SU-DHL-6 (cell line): ENCODE results near the gene TMEM143.

Experiments used
- H2AFZ ChIP-seq: fragments of 200-600 bp; sonication (generic); 2 replicates; pipeline ENCODE4 v1.6.1; 2014; ENCODE audit warnings: low read depth, mild to moderate bottlenecking, moderate library complexity, mixed read lengths, antibody characterized with exemption, low read length; ENCODE audit not compliant: severe bottlenecking
- H3F3A ChIP-seq: fragments of 200-600 bp; shearing (Covaris generic); 2 replicates; pipeline ENCODE4 v1.6.0; 2016; ENCODE audit warnings: antibody characterized with exemption, mild to moderate bottlenecking; ENCODE audit not compliant: insufficient read depth
- H3K27ac ChIP-seq: fragments of 200-600 bp; sonication (generic); 2 replicates; pipeline ENCODE4 v1.5.1; 2016; ENCODE audit warnings: low read depth, mild to moderate bottlenecking, low read length, moderate library complexity, mixed read lengths
- H3K27me3 ChIP-seq: fragments of 200-600 bp; sonication (generic), shearing (Covaris generic); 2 replicates; pipeline ENCODE4 v1.6.0; 2014; ENCODE audit warnings: mild to moderate bottlenecking, low read length
- H3K36me3 ChIP-seq: fragments of 200-600 bp; sonication (generic); 2 replicates; pipeline ENCODE4 v1.6.1; 2014; ENCODE audit warnings: mild to moderate bottlenecking, low read length, mixed read lengths
- H3K4me2 ChIP-seq: fragments of 300-600, 200-600 bp; shearing (Covaris generic), sonication (generic); 2 replicates; pipeline ENCODE4 v1.6.0; 2014; ENCODE audit warnings: low read length, low read depth, mild to moderate bottlenecking; ENCODE audit not compliant: poor library complexity, severe bottlenecking
- H3K4me3 ChIP-seq: fragments of 200-600 bp; sonication (generic); 2 replicates; pipeline ENCODE4 v1.5.1; 2014; ENCODE audit warnings: antibody characterized with exemption, low read length, mild to moderate bottlenecking, mixed read lengths; ENCODE audit not compliant: insufficient read depth, poor library complexity, severe bottlenecking
- H3K79me2 ChIP-seq: fragments of 200-600 bp; sonication (generic); 2 replicates; pipeline ENCODE4 v1.6.1; 2014; ENCODE audit warnings: mild to moderate bottlenecking, low read length, moderate library complexity; ENCODE audit not compliant: insufficient read depth
- H3K9ac ChIP-seq: fragments of 200-600 bp; sonication (generic); 2 replicates; pipeline ENCODE4 v1.7.0; 2014; ENCODE audit warnings: mild to moderate bottlenecking, low read length
- H3K9me2 ChIP-seq: fragments of 200-600 bp; sonication (generic); replicated peaks from 2 replicates; pipeline ENCODE4 v1.6.1; 2014; ENCODE audit warnings: low read length; ENCODE audit not compliant: insufficient read depth
- H3K9me3 ChIP-seq: fragments of 200-600 bp; sonication (generic); 2 replicates; pipeline ENCODE4 v1.6.1; 2014; ENCODE audit warnings: low read length, mixed read lengths; ENCODE audit not compliant: insufficient read depth
- H4K20me1 ChIP-seq: fragments of 200-600 bp; sonication (generic); 2 replicates; pipeline ENCODE4 v1.6.1; 2014; ENCODE audit warnings: low read depth, mild to moderate bottlenecking, antibody characterized with exemption, low read length, moderate library complexity, mixed read lengths
- CTCF ChIP-seq: fragments of 200-600 bp; sonication (generic); IDR thresholded peaks from one replicate; pipeline ENCODE4 v1.5.1; 2017; ENCODE audit warnings: antibody characterized with exemption, mild to moderate bottlenecking, low read length, moderate library complexity; ENCODE audit not compliant: insufficient read depth, poor library complexity, severe bottlenecking
- EZH2phosphoT487 ChIP-seq: fragments of 200-600 bp; sonication (generic), shearing (Covaris generic); conservative IDR thresholded peaks from 2 replicates; pipeline ENCODE4 v1.6.1; 2018; ENCODE audit warnings: mild to moderate bottlenecking, antibody characterized with exemption, low read length, moderate library complexity, mixed read lengths

TMEM143 gene

GRCh38 chr19:48365602-48366001 lies 1.9 kb upstream of the TMEM143 start:
- no peak overlapping the region for H3K4me2 ChIP-seq
- H3K9me3 ChIP-seq = no peaks in the 10 kb centered on the region
- H3K4me3 ChIP-seq = no peak overlapping the region
- H3K9ac ChIP-seq = no peak overlapping the region
- no peak for TF ChIP-seq EZH2phosphoT487
- no peak for TF ChIP-seq CTCF
- no peaks in the 10 kb centered on the region for H4K20me1 ChIP-seq
- H3K9me2 ChIP-seq = no peaks in the 10 kb centered on the region
- no peak overlapping the region for H3K27ac ChIP-seq
- H3F3A ChIP-seq = peaks cover 4% of the 10 kb centered on the region; the same call in 1 of the 2 replicates
- no peaks in the 10 kb centered on the region for H3K36me3 ChIP-seq
- H2AFZ ChIP-seq = no peak overlapping the region
- no peaks in the 10 kb centered on the region for H3K27me3 ChIP-seq
- no peaks in the 10 kb centered on the region for H3K79me2 ChIP-seq

- peak overlapping the region; percentile 63 for H3K27ac ChIP-seq
- TF ChIP-seq CTCF (no peak), EZH2phosphoT487 (no peak)
- no peaks in the 10 kb centered on the region for H3K27me3 ChIP-seq
- peak overlapping the region; percentile 62 for H2AFZ ChIP-seq
- peak overlapping the region; percentile 49 for H3K4me3 ChIP-seq
- H4K20me1 ChIP-seq = no peaks in the 10 kb centered on the region
- peak overlapping the region; percentile 64 for H3K4me2 ChIP-seq
- peak overlapping the region; percentile 64 for H3K9ac ChIP-seq
- H3K9me2 ChIP-seq = no peaks in the 10 kb centered on the region
- H3K79me2 ChIP-seq = no peaks in the 10 kb centered on the region
- no peaks in the 10 kb centered on the region for H3K9me3 ChIP-seq
- no peaks in the 10 kb centered on the region for H3K36me3 ChIP-seq
- peaks cover 4% of the 10 kb centered on the region; the same call in 1 of the 2 replicates for H3F3A ChIP-seq
Observed at GRCh38 chr19:48364598-48365348, 1.0 kb upstream of the TMEM143 start.

GRCh38 chr19:48363500-48363809 lies 285 bp downstream of the TMEM143 start:
- TF ChIP-seq EZH2phosphoT487 (no peak), CTCF (no peak)

More at GRCh38 chr19:48363500-48363809, 285 bp downstream of the TMEM143 start:
- Histone ChIP-seq H3K9me2 (no peaks in the 10 kb centered on the region), H3F3A (peaks cover 4% of the 10 kb centered on the region; the same call in 1 of the 2 replicates), H4K20me1 (no peaks in the 10 kb centered on the region), H3K79me2 (no peaks in the 10 kb centered on the region), H3K9ac (peak overlapping the region; percentile 88), H3K36me3 (no peaks in the 10 kb centered on the region), H3K4me3 (peak overlapping the region; percentile 68), H2AFZ (peak overlapping the region; percentile 39), H3K9me3 (no peaks in the 10 kb centered on the region), H3K27ac (peak overlapping the region; percentile 81), H3K27me3 (no peaks in the 10 kb centered on the region), H3K4me2 (peak overlapping the region; percentile 86)
